RCC 7860 (cell line): Measurements from ENCODE around the gene MAP3K5.
"Not testable (repeated sequence)": the region's sequence is repeated elsewhere in the genome, so short reads cannot be mapped to it uniquely, and the experiment has no call there.

Experiments used
- DNase-seq: peaks from one replicate; pipeline ENCODE4 v3.0.0-alpha.2; 2015; ENCODE audit warnings: low spot score
- FAIRE-seq: peaks from 2 replicates; lab custom pipeline; 2012; peaks lifted over from hg19 to GRCh38; lab: Jason Lieb, UNC

Gene MAP3K5

GRCh38 chr6:136772685-136773472, 19.4 kb downstream of the MAP3K5 start:
- no peak for FAIRE-seq

DNA sequence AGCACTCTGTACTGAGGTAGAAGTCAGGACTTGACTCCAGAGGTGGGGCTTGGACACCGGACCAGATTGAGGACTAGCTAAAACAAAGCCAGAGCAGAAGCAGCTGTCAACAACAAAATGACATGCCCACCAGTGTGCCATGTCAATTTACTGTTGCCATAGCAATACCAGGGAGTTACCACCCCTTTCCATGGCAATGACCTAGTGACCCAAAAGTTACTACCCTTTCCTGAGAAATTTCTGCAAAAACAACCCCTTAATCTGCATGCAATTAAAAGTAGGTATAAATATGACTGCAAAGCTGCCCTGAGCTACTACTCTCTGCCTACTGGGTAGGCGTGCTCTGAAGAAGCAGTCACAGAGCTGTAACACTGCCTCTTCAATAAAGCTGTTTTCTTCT, 21.0 kb downstream of the MAP3K5 start:
- DNase-seq (no peak), FAIRE-seq (no peak)

More at GRCh38 chr6:136772685-136773472, 19.4 kb downstream of the MAP3K5 start:
- no peak for DNase-seq

GRCh38 chr6:136769759-136770158, 22.5 kb downstream of the MAP3K5 start:
- no peak for FAIRE-seq
- DNase-seq, result no peak

DNA sequence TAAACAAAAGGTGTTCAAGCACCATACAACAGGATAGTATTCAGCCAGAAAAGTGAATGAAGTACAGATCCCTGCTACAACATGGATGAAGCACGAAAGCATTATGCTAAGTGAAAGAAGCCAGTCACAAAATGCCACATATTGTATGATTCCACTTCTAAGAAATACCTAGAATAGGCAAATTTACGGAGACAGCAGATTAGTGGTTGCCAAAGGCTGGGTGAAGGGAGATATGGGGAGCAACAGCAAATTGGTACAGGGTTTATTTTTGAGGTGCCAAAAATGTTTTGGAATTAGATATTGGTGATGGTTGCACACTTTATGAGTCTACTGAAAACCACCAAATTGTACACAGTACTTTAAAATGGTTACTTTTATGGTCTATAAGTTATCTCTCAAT, 23.2 kb downstream of the MAP3K5 start:
- no peak for FAIRE-seq

DNA sequence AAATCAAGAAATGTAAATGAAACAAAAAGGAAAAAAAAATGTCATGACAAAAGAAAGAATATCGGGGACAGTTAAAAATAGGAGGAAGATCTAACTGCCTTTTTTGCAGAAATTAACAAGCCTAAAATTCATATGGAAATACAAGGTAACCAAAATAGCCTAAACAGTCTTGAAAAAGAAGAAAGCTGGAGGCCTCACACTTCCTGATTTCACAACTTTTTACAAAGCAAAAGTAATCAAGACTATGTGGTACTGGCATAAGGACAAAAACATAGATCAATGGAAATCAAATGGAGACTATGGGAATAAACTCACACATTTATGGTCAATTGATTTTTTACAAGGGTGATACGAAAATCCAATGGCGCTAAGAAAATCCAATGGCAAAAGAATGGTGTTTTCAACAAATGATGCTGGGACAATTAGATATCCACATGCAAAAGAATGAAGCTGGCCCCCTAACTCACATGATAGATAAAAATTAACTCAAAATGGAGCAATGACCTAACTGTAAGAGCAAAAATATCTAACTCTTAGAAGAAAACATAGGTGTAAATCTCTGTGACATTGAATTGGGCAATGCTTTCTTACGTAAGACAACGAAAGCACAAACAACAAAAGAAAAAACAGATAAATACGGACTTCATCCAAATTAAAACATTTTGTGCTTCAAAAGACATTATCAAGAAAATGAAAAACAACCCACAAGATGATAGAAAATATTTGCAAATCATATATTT, 24.5 kb downstream of the MAP3K5 start:
- FAIRE-seq, result no peak
- DNase-seq, result no peak

More for the DNA sequence above, 23.2 kb downstream of the MAP3K5 start:
- DNase-seq, result no peak

DNA sequence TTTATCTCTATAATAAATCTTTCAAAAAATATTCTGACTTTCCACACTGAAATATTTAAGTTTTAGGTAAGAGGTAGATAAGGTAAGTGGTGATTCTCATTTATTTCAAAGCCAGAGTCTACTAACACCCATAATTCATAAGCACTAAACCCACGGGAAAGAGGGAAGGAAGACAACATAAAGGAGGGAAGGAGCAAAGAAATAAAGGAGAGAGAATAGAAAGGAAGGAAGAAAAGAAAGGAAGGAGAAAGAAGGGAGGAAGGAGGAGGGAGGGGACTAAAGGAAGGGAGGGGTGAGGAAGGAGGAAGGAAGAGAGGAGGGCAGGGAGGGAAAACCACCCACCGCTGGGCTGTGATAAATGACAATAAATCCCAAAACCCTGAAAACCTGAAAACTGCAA, 25.2 kb downstream of the MAP3K5 start:
- no peak for FAIRE-seq

GRCh38 chr6:136766274-136766673, 26.0 kb downstream of the MAP3K5 start:
- FAIRE-seq, result no peak
- no peak for DNase-seq

More for the DNA sequence above, 25.2 kb downstream of the MAP3K5 start:
- no peak for DNase-seq

DNA sequence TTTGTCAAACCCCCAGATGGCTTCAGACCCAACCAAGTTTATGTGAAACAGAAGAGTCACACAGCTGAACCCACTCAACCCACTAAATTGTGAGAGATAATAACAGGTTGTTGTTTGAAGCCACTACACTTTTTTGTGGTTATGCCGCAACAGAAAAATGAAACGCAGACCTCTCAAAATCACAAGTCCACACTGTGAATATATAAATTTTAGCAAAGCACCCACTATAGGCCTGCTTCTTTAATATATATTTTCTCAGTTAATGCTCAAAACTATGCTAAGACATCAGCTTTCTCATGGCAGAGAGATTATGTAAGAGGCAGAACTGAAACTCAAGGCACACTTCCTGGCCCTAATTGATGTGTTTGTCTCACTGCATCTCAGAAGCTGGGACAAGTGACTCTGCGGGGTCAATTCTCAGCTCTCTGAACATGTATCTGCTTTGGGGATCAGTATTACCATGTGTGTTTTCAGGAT, 27.7 kb downstream of the MAP3K5 start:
- no peak for FAIRE-seq
- no peak for DNase-seq

- FAIRE-seq, result no peak
These were observed 28.4 kb downstream of the MAP3K5 start for GRCh38 chr6:136763716-136764516.

DNA sequence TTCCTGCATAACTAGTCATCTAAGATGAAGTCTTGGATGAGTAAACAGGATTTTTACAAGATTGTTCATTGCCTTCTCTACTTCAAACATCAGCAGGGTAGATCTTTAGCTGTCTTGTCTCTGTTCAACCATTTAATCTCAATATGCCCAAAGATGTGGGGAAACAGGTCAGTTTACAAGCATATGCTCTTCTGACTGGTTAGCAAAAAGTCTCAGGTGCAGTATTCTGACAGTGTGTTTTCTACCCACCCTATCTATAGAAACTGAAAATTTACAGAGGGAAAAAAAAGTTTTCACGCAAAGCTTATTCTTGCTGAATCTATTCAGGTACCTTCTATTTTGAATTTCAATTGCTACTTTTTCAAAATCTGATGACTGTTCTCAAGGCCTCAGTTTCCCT, 29.0 kb downstream of the MAP3K5 start:
- no peak for DNase-seq
- no peak for FAIRE-seq

More at GRCh38 chr6:136763716-136764516, 28.4 kb downstream of the MAP3K5 start:
- no peak for DNase-seq

- FAIRE-seq (no peak), DNase-seq (no peak)
These were observed 30.0 kb downstream of the MAP3K5 start for GRCh38 chr6:136762022-136762975.

GRCh38 chr6:136761227-136761922, 30.9 kb downstream of the MAP3K5 start:
- DNase-seq (no peak), FAIRE-seq (no peak)

- FAIRE-seq, DNase-seq: not testable (repeated sequence)
These were observed 31.5 kb downstream of the MAP3K5 start for GRCh38 chr6:136760781-136761180.

DNA sequence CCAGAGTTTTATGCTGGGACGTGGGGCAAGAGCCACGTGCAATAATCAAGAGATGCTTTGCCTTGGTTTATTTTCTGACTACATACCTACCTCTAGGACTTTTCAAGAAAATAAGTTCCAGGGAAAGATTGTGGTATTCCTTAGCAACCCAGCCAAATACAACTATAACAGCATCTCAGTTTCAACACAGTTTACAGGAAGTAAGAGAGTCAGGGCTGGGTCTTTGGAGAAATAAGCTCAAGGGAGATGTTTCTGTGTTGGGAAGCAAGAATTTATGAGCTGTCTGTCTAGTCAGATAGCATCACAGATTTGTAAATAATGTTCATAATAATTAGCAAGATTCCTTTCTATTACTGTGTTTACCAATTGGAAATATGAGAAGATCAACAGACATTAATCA, 35.1 kb downstream of the MAP3K5 start:
- no peak for DNase-seq
- FAIRE-seq, result no peak

GRCh38 chr6:136754820-136755219, 37.5 kb downstream of the MAP3K5 start:
- FAIRE-seq, result no peak

DNA sequence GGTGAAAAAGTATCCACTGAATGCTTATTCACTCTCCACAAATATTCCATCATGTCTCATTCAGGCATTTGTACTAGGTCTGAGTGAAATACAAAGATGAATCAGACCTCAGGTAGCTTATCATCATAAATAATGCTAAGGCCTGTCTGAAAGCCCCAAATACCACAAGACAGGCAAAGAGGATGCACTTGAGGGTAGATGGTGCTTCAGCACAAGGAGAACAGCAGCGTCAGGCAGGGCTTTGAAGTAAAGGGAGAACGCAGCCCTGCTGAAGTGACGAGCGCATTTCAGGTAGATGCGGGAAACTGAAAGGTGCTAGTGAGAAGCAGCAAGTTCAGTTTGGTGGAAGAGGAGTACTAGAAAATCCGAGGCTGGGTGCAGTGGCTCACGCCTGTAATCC, 38.7 kb downstream of the MAP3K5 start:
- FAIRE-seq, result no peak

More at GRCh38 chr6:136754820-136755219, 37.5 kb downstream of the MAP3K5 start:
- no peak for DNase-seq

GRCh38 chr6:136752554-136752953, 39.7 kb downstream of the MAP3K5 start:
- no peak for FAIRE-seq
- DNase-seq, result no peak

More for the DNA sequence above, 38.7 kb downstream of the MAP3K5 start:
- no peak for DNase-seq

DNA sequence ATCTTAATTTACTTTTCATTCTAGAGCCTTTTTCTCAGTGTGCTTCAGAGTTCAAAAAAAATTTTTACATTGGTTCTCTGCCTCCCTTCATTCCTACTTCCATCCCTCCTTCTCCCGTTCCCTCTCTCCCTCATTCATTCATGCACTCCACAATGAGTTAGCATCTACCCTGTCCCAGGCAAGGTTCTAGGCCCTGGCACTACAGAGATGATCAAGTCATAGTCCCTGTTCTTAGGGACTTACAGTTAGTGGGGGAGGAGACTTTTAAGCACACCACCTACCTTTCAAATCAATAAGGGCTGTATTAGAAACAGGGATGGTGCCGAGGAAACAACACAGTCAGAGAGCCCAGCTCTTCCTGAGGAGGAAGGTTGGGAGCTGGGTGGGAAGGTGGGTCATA, 40.3 kb downstream of the MAP3K5 start:
- FAIRE-seq (no peak), DNase-seq (no peak)

GRCh38 chr6:136751522-136751956, 40.7 kb downstream of the MAP3K5 start:
- DNase-seq, result no peak
- no peak for FAIRE-seq
